ENCODE data around the gene FBLN5. TPM values are rescaled to one million over a fixed set of nuclear protein-coding genes. Genes with fewer than 3 reads are reported as not detected.

Gene FBLN5
- total and polyA plus RNA-seq, 4 donors: 3.9 to 21.8 (median 14.8) TPM

DNA sequence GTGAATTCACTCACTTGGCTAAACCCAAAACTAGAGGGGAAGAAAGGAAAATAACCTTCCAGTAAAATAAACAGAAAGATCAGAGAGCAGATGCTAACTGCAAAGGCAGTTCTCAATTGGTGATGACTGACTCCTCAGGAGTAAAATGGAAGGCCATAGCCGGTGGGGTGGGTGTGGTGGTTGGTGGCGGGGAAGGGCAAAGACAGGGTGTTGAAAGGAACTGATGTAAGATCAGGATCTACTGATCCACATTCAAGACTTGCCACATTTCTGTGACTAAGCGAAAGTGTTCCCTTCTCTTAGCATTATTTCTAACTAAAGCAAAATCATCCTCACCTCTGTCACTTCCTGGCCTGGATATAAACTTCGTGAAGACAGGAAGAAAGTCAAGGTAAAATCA lies 53.8 kb downstream of the FBLN5 start:
- no peak for DNase-seq (ENCODE audit: low spot score)
- no peaks in the 10 kb centered on the region for H3K36me3 ChIP-seq (ENCODE audit: control insufficient read depth in 4 of 4, insufficient read depth in 3 of 4, low read depth in 1 of 4, low read length in 3 of 4)
- 81% methylated on average over 4 of the region's 4 CpGs for WGBS
- no peaks in the 10 kb centered on the region for H3K9me3 ChIP-seq (ENCODE audit: control insufficient read depth in 4 of 4, low read length in 3 of 4)
- H3K9ac ChIP-seq (ENCODE audit: low read depth in 1 of 2, low read length in 2 of 2): no peak overlapping the region
- no peak overlapping the region for H3K27ac ChIP-seq (ENCODE audit: low read depth in 1 of 2, low read length in 2 of 2)
- H3K4me1 ChIP-seq (ENCODE audit: control insufficient read depth in 4 of 4, insufficient read depth in 4 of 4, low read length in 3 of 4): peaks cover 13 to 42% (median 32%) of the 10 kb centered on the region in 4 donors
- H3K27me3 ChIP-seq (ENCODE audit: control insufficient read depth in 4 of 4, insufficient read depth in 4 of 4, low read length in 3 of 4): no peaks in the 10 kb centered on the region
- no peak overlapping the region for H3K4me3 ChIP-seq (ENCODE audit: low read depth in 1 of 3, low read length in 3 of 3)
- no peak for TF ChIP-seq FOXA2 (IDR thresholded peaks at IDR 0.05)
- TF ChIP-seq NR2F2 (IDR thresholded peaks at IDR 0.05): no peak

GRCh38 chr14:91893007-91893406 lies 54.5 kb downstream of the FBLN5 start:
- H3K4me1 ChIP-seq (ENCODE audit: control insufficient read depth in 4 of 4, insufficient read depth in 4 of 4, low read length in 3 of 4): peaks cover 13 to 37% (median 29%) of the 10 kb centered on the region in 4 donors
- H3K27ac ChIP-seq (ENCODE audit: low read depth in 1 of 2, low read length in 2 of 2): no peak overlapping the region
- WGBS: 44% methylated on average over 7 of the region's 7 CpGs
- H3K36me3 ChIP-seq (ENCODE audit: control insufficient read depth in 4 of 4, insufficient read depth in 3 of 4, low read depth in 1 of 4, low read length in 3 of 4): no peaks in the 10 kb centered on the region
- no peak overlapping the region for H3K9ac ChIP-seq (ENCODE audit: low read depth in 1 of 2, low read length in 2 of 2)
- H3K9me3 ChIP-seq (ENCODE audit: control insufficient read depth in 4 of 4, low read length in 3 of 4): no peaks in the 10 kb centered on the region
- no peak for DNase-seq (ENCODE audit: low spot score)
- H3K4me3 ChIP-seq (ENCODE audit: low read depth in 1 of 3, low read length in 3 of 3): no peak overlapping the region
- no peaks in the 10 kb centered on the region for H3K27me3 ChIP-seq (ENCODE audit: control insufficient read depth in 4 of 4, insufficient read depth in 4 of 4, low read length in 3 of 4)
- no peak for TF ChIP-seq TAF1 (conservative IDR thresholded peaks at IDR 0.05)
- peak in 1 of 2 donors; percentile 49 for TF ChIP-seq RAD21 (IDR thresholded peaks at IDR 0.05)
- TF ChIP-seq, protein P1, sequence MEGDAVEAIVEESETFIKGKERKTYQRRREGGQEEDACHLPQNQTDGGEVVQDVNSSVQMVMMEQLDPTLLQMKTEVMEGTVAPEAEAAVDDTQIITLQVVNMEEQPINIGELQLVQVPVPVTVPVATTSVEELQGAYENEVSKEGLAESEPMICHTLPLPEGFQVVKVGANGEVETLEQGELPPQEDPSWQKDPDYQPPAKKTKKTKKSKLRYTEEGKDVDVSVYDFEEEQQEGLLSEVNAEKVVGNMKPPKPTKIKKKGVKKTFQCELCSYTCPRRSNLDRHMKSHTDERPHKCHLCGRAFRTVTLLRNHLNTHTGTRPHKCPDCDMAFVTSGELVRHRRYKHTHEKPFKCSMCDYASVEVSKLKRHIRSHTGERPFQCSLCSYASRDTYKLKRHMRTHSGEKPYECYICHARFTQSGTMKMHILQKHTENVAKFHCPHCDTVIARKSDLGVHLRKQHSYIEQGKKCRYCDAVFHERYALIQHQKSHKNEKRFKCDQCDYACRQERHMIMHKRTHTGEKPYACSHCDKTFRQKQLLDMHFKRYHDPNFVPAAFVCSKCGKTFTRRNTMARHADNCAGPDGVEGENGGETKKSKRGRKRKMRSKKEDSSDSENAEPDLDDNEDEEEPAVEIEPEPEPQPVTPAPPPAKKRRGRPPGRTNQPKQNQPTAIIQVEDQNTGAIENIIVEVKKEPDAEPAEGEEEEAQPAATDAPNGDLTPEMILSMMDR (IDR thresholded peaks at IDR 0.05; ENCODE audit: low read depth, low read length, missing input control): peak; percentile 6

DNA sequence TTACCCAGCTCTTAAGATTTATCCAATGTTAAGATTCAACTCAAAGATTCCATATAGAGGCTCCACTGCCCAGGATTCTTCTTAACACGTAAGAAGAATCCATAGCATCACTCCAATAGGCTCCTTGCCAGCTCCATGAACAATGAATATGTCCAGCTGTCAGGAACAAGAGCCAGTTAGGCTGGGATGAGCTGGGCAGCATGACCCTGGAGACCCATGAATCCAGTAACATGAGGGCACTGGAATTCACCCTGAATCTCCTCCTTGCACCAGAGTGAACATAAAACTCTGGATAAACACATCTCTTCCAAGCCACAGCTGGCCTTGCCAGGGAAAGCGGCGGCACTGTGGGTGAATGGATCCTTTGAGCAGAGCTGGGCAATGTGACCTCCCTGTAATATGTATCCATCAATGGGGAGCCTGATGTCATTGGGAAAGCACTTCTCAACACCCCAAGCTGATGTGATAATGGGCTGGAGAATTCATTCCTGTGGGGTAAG lies 55.7 kb downstream of the FBLN5 start:
- H3K4me3 ChIP-seq (ENCODE audit: low read depth in 1 of 3, low read length in 3 of 3): no peak overlapping the region
- WGBS: 92% methylated on average over 3 of the region's 3 CpGs
- H3K27ac ChIP-seq (ENCODE audit: low read depth in 1 of 2, low read length in 2 of 2): no peak overlapping the region
- TF ChIP-seq YY1 (IDR thresholded peaks at IDR 0.05) (no peak), SP1 (IDR thresholded peaks at IDR 0.05) (no peak), HNF4A (conservative IDR thresholded peaks at IDR 0.05) (no peak), TAF1 (conservative IDR thresholded peaks at IDR 0.05) (no peak), HNF4G (IDR thresholded peaks at IDR 0.05) (no peak)
- H3K27me3 ChIP-seq (ENCODE audit: control insufficient read depth in 4 of 4, insufficient read depth in 4 of 4, low read length in 3 of 4): no peaks in the 10 kb centered on the region
- H3K4me1 ChIP-seq (ENCODE audit: control insufficient read depth in 4 of 4, insufficient read depth in 4 of 4, low read length in 3 of 4): peaks cover 10 to 26% (median 19%) of the 10 kb centered on the region in 4 donors
- H3K9ac ChIP-seq (ENCODE audit: low read depth in 1 of 2, low read length in 2 of 2): no peak overlapping the region
- no peak for DNase-seq (ENCODE audit: low spot score)
- H3K9me3 ChIP-seq (ENCODE audit: control insufficient read depth in 4 of 4, low read length in 3 of 4): no peaks in the 10 kb centered on the region
- no peaks in the 10 kb centered on the region for H3K36me3 ChIP-seq (ENCODE audit: control insufficient read depth in 4 of 4, insufficient read depth in 3 of 4, low read depth in 1 of 4, low read length in 3 of 4)

DNA sequence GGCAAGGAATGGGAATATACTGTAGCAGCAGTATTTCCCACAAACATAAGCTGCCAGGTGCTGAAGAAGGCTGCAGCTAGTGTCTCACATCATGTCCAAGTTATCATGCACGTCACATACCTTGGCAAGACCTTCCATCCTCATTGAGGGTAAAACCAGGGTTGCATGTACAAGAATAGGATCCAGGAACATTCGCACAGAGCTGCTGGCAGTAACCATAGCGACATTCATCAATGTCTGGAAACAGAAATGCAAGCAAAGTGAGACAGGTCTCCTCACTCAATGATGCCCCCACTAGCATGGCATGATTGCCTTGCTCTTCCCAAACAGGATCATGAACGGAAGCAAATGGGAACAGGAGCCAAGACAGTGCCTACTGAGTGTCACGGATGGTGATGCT lies 56.4 kb downstream of the FBLN5 start:
- Histone ChIP-seq H3K4me1 (ENCODE audit: control insufficient read depth in 4 of 4, insufficient read depth in 4 of 4, low read length in 3 of 4) (peaks cover 10 to 21% (median 18%) of the 10 kb centered on the region in 4 donors), H3K27ac (ENCODE audit: low read depth in 1 of 2, low read length in 2 of 2) (no peak overlapping the region), H3K9me3 (ENCODE audit: control insufficient read depth in 4 of 4, low read length in 3 of 4) (no peaks in the 10 kb centered on the region), H3K27me3 (ENCODE audit: control insufficient read depth in 4 of 4, insufficient read depth in 4 of 4, low read length in 3 of 4) (no peaks in the 10 kb centered on the region), H3K36me3 (ENCODE audit: control insufficient read depth in 4 of 4, insufficient read depth in 3 of 4, low read depth in 1 of 4, low read length in 3 of 4) (no peaks in the 10 kb centered on the region), H3K9ac (ENCODE audit: low read depth in 1 of 2, low read length in 2 of 2) (no peak overlapping the region), H3K4me3 (ENCODE audit: low read depth in 1 of 3, low read length in 3 of 3) (no peak overlapping the region)
- no peak for DNase-seq (ENCODE audit: low spot score)
- WGBS: 97% methylated on average over 5 of the region's 5 CpGs
- TF ChIP-seq YY1 (IDR thresholded peaks at IDR 0.05) (no peak), JUND (IDR thresholded peaks at IDR 0.05) (no peak), EGR1 (IDR thresholded peaks at IDR 0.05; ENCODE audit: low read depth in 2 of 2) (no peak), FOXA1 (IDR thresholded peaks at IDR 0.05) (no peak), RXRA (IDR thresholded peaks at IDR 0.05) (no peak), NR2F2 (IDR thresholded peaks at IDR 0.05) (no peak), RAD21 (IDR thresholded peaks at IDR 0.05) (no peak), ATF3 (IDR thresholded peaks at IDR 0.05) (no peak), SP1 (IDR thresholded peaks at IDR 0.05) (no peak), MAX (IDR thresholded peaks at IDR 0.05) (no peak), HNF4A (conservative IDR thresholded peaks at IDR 0.05) (no peak), TAF1 (conservative IDR thresholded peaks at IDR 0.05) (no peak), ZBTB33 (IDR thresholded peaks at IDR 0.05) (no peak), FOXA2 (IDR thresholded peaks at IDR 0.05) (no peak), GABPA (IDR thresholded peaks at IDR 0.05 in 1 of 2, conservative IDR thresholded peaks at IDR 0.05 in 1 of 2) (no peak)
- TF ChIP-seq, protein P1 (IDR thresholded peaks at IDR 0.05; ENCODE audit: low read depth, low read length, missing input control): no peak

All from liver (tissue), 9 donors.